ENCODE results near the gene PSMG1. TPM values are rescaled to one million over a fixed set of nuclear protein-coding genes. Genes with fewer than 3 reads are reported as not detected.

The PSMG1 gene
- total and polyA plus RNA-seq, 2 donors (not counting 3 experiments of a cell fraction or from before 2014, with no cell fraction given) = 43.2 to 75.9 TPM

DNA sequence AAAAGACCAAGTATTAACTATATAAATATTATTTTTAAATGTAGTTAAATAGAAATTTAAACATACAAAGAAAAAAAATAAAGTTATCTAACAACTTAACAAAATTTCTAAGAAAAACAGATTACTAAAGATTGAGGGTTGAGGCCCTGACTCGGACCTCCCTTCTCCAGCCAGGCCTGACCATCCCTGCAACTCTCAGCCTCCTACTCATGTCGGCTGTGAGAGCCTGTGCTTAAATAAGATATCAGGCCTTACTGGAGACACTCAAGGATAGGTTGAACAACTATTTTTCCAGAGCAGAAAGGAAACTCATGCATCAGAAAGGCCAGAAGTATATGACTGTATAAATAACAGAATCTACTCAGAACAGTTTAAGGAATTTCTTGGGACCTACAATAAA, 33.0 kb upstream of the PSMG1 start:
- CTCF ChIA-PET = no interaction called here
- H3K9me1 ChIP-seq (replicated peaks; ENCODE audit: control insufficient read depth, extremely low read depth, insufficient read depth, low read length) = no peaks in the 10 kb centered on the region
- H3K27ac ChIP-seq (ENCODE audit: insufficient read depth, low read depth, low read length) = no peak overlapping the region
- no peaks in the 10 kb centered on the region for H3K4me1 ChIP-seq (ENCODE audit: control insufficient read depth, extremely low read depth, insufficient read depth, low read length)
- H3K9me3 ChIP-seq (replicated peaks; ENCODE audit: control insufficient read depth, insufficient read depth, low read length) = no peaks in the 10 kb centered on the region
- BruUV-seq (replicated peaks) = no TSS peak
- H3K27me3 ChIP-seq (ENCODE audit: control insufficient read depth in 2 of 2, insufficient read depth in 2 of 2, low read length in 2 of 2) = no peaks in the 10 kb centered on the region
- FAIRE-seq (no peak), DNase-seq (ENCODE audit: low read depth, low spot score) (no peak)
- H3K4me2 ChIP-seq (ENCODE audit: insufficient read depth, low read length) = no peak overlapping the region
- H3K9ac ChIP-seq (replicated peaks; ENCODE audit: extremely low read depth, insufficient read depth, low read length) = no peak overlapping the region
- intact Hi-C loops (cut with micrococcal nuclease) (no loop called here), dilution Hi-C loops (cut with MboI; ENCODE audit: extremely low pct_ligation_motif_present, low sequenced_read_pairs) (no loop called here)
- no peaks in the 10 kb centered on the region for H4K20me1 ChIP-seq (replicated peaks; ENCODE audit: control insufficient read depth, extremely low read depth, insufficient read depth, low read length)
- no peak for TF ChIP-seq POLR2A (IDR thresholded peaks at IDR 0.05; ENCODE audit: low read depth, low read length)
- TF ChIP-seq FOS (IDR thresholded peaks at IDR 0.05; ENCODE audit: borderline replicate concordance, insufficient read depth, low read length) = no peak
- TF ChIP-seq GATA2 (IDR thresholded peaks at IDR 0.05; ENCODE audit: insufficient read depth, insufficient read length, low read depth, low read length) = no peak
- TF ChIP-seq MAX (IDR thresholded peaks at IDR 0.05; ENCODE audit: insufficient read depth, insufficient read length) = no peak
- TF ChIP-seq MYC (IDR thresholded peaks at IDR 0.05; ENCODE audit: low read depth, low read length) = no peak
- no peak for TF ChIP-seq JUN (IDR thresholded peaks at IDR 0.05; ENCODE audit: borderline replicate concordance, insufficient read depth, insufficient read length, low read depth)
- no peak for TF ChIP-seq CTCF (IDR thresholded peaks at IDR 0.05; ENCODE audit: extremely low read depth in 1 of 2, insufficient read depth in 1 of 2, low read depth in 1 of 2, low read length in 2 of 2)
- no peak for TF ChIP-seq POLR2AphosphoS5 (IDR thresholded peaks at IDR 0.05; ENCODE audit: insufficient read depth, low read depth, low read length)
- TF ChIP-seq EZH2 (IDR thresholded peaks at IDR 0.05; ENCODE audit: borderline replicate concordance, low read depth, low read length, severe bottlenecking) = no peak
- POLR2A ChIA-PET = no interaction called here
- H3K36me3 ChIP-seq (ENCODE audit: control insufficient read depth in 2 of 2, extremely low read depth in 1 of 2, insufficient read depth in 2 of 2, low read length in 2 of 2) = peaks cover 0 to 2% of the 10 kb centered on the region in 2 experiments
- H2AFZ ChIP-seq (ENCODE audit: low read depth, low read length) = no peak overlapping the region
- H3K4me3 ChIP-seq (replicated peaks in 1 of 3; ENCODE audit: insufficient read depth in 1 of 3, low read depth in 1 of 3, low read length in 3 of 3) = no peak overlapping the region
- no peaks in the 10 kb centered on the region for H3K79me2 ChIP-seq (ENCODE audit: control insufficient read depth, insufficient read depth, low read length)
